Fibroblast of lung (primary cell): Measurements from ENCODE around the gene TBPL1.

Experiments used
- CTCF ChIP-seq, 2 donors: IDR thresholded peaks in 1 of 2; conservative IDR thresholded peaks in 1 of 2; 1 replicate in 1 of 2; 2 replicates in 1 of 2; pipeline ENCODE4 v1.5.1; 2011 to 2012; ENCODE audit warnings: low read length in 2 of 2, control low read depth in 1 of 2, inconsistent platforms in 1 of 2, low read depth in 1 of 2, mild to moderate bottlenecking in 1 of 2
- EZH2 ChIP-seq: IDR thresholded peaks from 2 replicates; pipeline ENCODE4 v1.5.1; 2012; ENCODE audit warnings: low read length, control low read depth, mild to moderate bottlenecking; ENCODE audit errors: missing control alignments

GRCh38 chr6:134020968-134021367 lies 67.9 kb downstream of the TBPL1 start:
- TF ChIP-seq CTCF (conservative IDR thresholded peaks at IDR 0.05 in 1 of 2, IDR thresholded peaks at IDR 0.05 in 1 of 2; ENCODE audit: low read depth in 1 of 2, low read length in 2 of 2): no peak
- TF ChIP-seq EZH2: no peak
